ENCODE results near the gene CAMK1G.

CAMK1G gene

GRCh38 chr1:209612646-209613399 lies 29.3 kb downstream of the CAMK1G start:
- H3K27ac ChIP-seq: no peak overlapping the region
- no peak for TF ChIP-seq CTCF (IDR thresholded peaks at IDR 0.05)

GRCh38 chr1:209613400-209614150 lies 30.1 kb downstream of the CAMK1G start:
- H3K27ac ChIP-seq: no peak overlapping the region
- no peak for TF ChIP-seq CTCF (IDR thresholded peaks at IDR 0.05)
- H3K4me3 ChIP-seq: no peak overlapping the region
- no peak for DNase-seq (ENCODE audit: low spot score)

More at GRCh38 chr1:209612646-209613399, 29.3 kb downstream of the CAMK1G start:
- H3K4me3 ChIP-seq: no peak overlapping the region
- no peak for DNase-seq (ENCODE audit: low spot score)

- H3K27ac ChIP-seq: no peak overlapping the region
- no peak overlapping the region for H3K4me3 ChIP-seq
- DNase-seq (ENCODE audit: low spot score): no peak
- TF ChIP-seq CTCF (IDR thresholded peaks at IDR 0.05): no peak
Observed at GRCh38 chr1:209614151-209614420, 30.6 kb downstream of the CAMK1G start.

- TF ChIP-seq CTCF (IDR thresholded peaks at IDR 0.05): no peak
- H3K27ac ChIP-seq: no peak overlapping the region
- no peak for DNase-seq (ENCODE audit: low spot score)
- no peak overlapping the region for H3K4me3 ChIP-seq
Observed at GRCh38 chr1:209614906-209615305, 31.4 kb downstream of the CAMK1G start.

- no peak for DNase-seq (ENCODE audit: low spot score)
- no peak overlapping the region for H3K27ac ChIP-seq
- no peak overlapping the region for H3K4me3 ChIP-seq
- no peak for TF ChIP-seq CTCF (IDR thresholded peaks at IDR 0.05)
Observed at GRCh38 chr1:209616366-209617046, 33.0 kb downstream of the CAMK1G start.

- Histone ChIP-seq H3K4me3 (no peak overlapping the region), H3K27ac (no peak overlapping the region)
- TF ChIP-seq CTCF (IDR thresholded peaks at IDR 0.05): no peak
- no peak for DNase-seq (ENCODE audit: low spot score)
Observed at GRCh38 chr1:209617047-209617673, 33.6 kb downstream of the CAMK1G start.

All from coronary artery (tissue), 2 donors.